ENCODE measurements around the gene ZNF396. TPM values are rescaled to one million over a fixed set of nuclear protein-coding genes. Genes with fewer than 3 reads are reported as not detected.

ZNF396 gene
- total RNA-seq, 2 experiments from 2014 or later, result 0.92 to 0.99 TPM

DNA sequence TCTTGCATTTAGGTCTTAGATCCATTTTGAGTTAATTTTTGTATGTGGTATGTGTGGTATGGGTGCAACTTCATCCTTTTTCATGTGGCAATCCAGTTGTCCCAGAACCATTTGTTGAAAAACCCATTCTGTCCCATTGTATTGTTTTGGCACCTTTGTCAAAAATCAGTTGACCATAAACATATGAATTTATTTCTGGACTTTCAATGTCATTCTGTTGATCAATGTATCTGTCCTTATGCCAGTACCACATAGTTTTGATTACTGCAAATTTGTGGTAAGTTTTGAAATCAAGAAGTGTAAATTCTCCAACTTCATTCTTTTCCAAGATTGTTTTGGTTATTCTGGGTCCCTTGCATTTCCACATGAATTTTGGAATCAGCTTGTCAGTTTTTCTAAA is 16.6 kb upstream of the ZNF396 start:
- Mint-ChIP-seq H3K27me3 (peaks cover 19% of the 10 kb centered on the region), H3K9me3 (peaks cover 1% of the 10 kb centered on the region), H3K27ac (no peak overlapping the region), H3K36me3 (no peaks in the 10 kb centered on the region), H3K4me3 (no peak overlapping the region), H3K4me1 (no peaks in the 10 kb centered on the region)
- DNase-seq, result no peak

DNA sequence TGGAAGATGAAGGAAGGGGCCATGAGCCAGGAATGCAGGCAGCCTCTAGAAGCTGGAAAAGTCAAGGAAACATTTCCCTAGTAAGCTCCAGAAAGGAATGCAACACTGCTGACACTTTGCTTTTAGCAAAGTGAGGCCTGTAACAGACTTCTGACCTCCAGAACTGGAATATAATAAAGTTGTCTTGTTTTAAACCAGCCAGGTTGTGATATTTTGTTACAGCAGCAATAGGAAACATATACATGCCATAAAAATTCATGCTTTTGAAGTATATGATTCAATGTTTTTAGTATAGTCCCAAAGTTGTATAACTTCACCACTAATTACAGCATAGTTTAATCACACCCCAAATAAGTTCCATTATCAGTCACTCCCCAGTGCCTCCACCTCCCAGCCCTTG is 15.2 kb upstream of the ZNF396 start:
- Mint-ChIP-seq H3K4me1 (no peaks in the 10 kb centered on the region), H3K27me3 (peaks cover 24% of the 10 kb centered on the region), H3K27ac (no peak overlapping the region), H3K9me3 (peaks cover 1% of the 10 kb centered on the region), H3K4me3 (no peak overlapping the region), H3K36me3 (no peaks in the 10 kb centered on the region)
- no peak for DNase-seq

DNA sequence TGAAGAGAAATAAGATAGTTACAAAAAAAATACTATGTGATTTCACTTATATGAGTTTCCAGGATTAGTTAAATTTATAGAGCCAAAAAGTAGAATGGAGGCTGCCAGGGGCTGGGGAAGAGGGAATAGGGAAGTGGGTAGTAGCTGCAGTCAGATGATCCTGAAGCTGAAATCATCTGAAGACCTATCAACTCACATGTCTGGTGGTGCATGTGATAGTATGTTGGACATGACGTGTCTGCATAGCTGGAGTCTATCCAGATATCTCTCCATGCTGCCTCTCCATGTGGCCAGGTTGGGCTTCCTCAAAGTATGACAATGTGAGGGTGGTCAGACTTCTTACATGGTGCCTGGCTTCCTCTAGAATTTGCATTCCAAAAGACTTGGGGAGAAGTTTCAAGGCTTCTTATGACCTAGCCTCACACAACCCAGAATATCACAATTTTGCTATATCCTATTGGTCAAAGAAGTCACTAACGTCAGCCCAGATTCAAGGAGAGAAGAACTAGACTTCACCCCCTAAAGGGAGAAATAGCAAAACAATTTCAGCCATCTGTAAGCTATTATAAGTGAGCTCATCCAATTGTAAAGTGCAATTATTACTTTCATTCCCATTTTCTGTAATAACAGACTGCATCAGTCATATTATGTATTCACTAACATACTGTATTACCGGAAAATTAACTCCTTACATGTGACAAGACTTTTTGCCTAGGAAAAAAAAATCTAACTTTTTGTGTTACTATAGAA is 14.0 kb upstream of the ZNF396 start:
- Mint-ChIP-seq H3K9me3 (peaks cover 1% of the 10 kb centered on the region), H3K4me1 (peaks cover 6% of the 10 kb centered on the region), H3K27me3 (peaks cover 30% of the 10 kb centered on the region), H3K36me3 (no peaks in the 10 kb centered on the region), H3K27ac (no peak overlapping the region), H3K4me3 (no peak overlapping the region)
- DNase-seq, result no peak

DNA sequence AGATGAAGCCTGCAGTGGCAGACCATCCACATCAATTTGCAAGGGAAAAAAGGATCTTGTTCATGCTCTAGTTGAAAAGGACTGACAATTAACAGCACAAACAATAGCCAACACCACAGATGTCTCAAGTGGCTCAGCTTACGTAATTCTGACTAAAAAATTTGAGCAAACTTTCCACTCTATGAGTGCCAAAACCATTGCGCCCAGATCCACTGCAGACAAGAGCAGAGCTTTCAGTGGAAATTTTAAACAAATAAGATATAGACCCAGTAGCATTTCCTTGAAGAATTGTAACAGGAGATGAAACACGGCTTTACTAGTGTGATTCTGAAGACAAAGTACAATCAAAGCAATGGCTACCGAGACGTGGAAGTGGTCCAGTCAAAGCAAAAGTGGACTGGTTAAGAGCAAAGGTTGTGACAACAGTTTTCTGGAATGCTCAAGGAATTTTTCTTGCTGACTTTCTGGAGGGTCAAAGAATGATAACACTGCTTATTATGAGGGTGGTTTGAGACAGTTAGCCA is 12.0 kb upstream of the ZNF396 start:
- Mint-ChIP-seq H3K4me1 (peaks cover 6% of the 10 kb centered on the region), H3K27me3 (peaks cover 32% of the 10 kb centered on the region), H3K27ac (no peak overlapping the region), H3K4me3 (no peak overlapping the region), H3K36me3 (no peaks in the 10 kb centered on the region), H3K9me3 (peaks cover 1% of the 10 kb centered on the region)
- DNase-seq, result no peak

DNA sequence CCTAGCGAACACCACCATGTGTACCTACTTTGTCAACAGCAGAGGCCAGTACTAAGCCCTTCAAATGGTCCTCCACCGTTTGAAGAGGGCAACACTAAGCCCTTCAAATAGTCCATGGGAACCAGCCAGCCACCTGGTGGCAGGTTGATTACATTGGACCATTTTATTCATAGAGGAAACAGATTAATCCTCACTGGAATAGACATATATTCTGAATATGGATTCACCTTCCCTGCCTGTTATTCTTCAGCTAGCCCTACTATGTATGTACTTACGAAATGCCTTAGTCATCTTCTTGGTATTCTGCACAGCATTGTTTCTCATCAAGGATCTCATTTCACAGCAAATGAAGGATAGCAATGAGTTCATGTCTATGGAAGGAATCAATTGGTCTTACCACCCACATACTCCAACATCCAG is 10.0 kb upstream of the ZNF396 start:
- H3K4me1 Mint-ChIP-seq, result peaks cover 6% of the 10 kb centered on the region
- H3K27ac Mint-ChIP-seq, result no peak overlapping the region
- H3K27me3 Mint-ChIP-seq, result peaks cover 32% of the 10 kb centered on the region
- no peak overlapping the region for H3K4me3 Mint-ChIP-seq
- no peaks in the 10 kb centered on the region for H3K36me3 Mint-ChIP-seq
- no peak for DNase-seq
- no peaks in the 10 kb centered on the region for H3K9me3 Mint-ChIP-seq

DNA sequence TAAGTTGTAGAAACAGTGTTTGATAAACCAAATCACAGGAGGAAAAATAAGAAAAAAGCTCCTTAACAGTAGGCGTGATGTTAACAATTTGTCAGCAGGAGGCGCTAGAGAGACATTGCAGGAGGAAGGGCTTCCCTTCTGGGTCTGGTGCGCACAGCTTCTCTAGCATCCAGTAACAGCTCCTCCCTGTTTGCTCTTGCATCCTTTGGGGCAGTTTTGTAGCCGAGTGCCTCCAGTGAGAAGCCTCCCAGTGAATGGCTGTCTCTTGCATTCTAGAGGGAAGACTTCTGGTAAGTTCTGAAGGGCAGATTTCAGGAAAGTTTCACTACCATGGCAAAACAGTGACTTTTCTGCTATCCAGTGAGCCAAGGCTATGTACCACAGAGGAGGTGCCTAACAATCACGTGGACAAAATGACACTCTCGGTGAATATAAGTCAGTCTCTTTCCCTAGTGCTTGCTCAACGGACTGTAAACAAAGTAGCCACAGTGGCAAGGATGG is 9.5 kb upstream of the ZNF396 start:
- no peak overlapping the region for H3K27ac Mint-ChIP-seq
- H3K4me1 Mint-ChIP-seq, result peaks cover 6% of the 10 kb centered on the region
- H3K36me3 Mint-ChIP-seq, result no peaks in the 10 kb centered on the region
- no peaks in the 10 kb centered on the region for H3K9me3 Mint-ChIP-seq
- H3K4me3 Mint-ChIP-seq, result no peak overlapping the region
- H3K27me3 Mint-ChIP-seq, result peaks cover 32% of the 10 kb centered on the region
- peak; percentile 42 for DNase-seq

DNA sequence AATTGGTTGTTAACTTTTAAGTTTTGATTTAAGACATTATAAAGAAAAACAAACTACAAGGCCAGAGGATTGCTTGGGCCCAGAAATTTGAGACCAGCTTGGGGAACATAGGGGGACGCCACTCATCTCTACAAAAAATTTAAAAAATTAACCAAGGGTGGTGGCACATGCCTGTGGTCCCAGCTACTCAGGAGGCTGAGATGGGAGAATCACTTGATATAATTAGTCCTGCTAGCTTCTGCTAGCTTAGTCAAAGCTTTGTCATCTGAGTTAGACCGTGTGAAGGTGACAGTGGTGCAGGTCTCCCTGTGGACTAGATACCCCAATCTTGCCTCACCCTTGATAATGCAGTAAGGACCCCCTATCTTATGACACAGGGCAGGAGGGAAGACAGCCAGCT is 6.0 kb upstream of the ZNF396 start:
- no peak overlapping the region for H3K4me3 Mint-ChIP-seq
- H3K9me3 Mint-ChIP-seq, result no peaks in the 10 kb centered on the region
- no peak overlapping the region for H3K27ac Mint-ChIP-seq
- H3K36me3 Mint-ChIP-seq, result no peaks in the 10 kb centered on the region
- H3K27me3 Mint-ChIP-seq, result peaks cover 18% of the 10 kb centered on the region
- peaks cover 6% of the 10 kb centered on the region for H3K4me1 Mint-ChIP-seq
- DNase-seq, result no peak

DNA sequence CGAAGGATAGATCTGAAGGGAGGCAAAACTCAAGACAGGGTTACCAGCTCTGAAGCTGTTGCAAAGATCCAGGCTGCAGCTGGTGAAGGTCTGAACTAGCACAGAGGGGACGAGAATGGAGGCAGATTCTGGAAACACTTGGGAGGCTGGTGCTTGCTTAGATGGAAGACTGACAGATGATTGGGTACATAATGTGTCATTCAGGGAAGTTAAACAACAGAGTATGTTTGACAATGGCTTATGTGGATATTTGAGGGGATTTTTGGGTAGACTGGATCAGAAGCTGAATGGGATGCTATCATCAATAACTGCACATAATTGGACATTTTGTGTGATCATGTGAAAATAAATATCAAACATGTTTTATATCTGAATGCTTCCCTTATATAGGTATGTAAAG is 2.3 kb upstream of the ZNF396 start:
- Mint-ChIP-seq H3K9me3 (no peaks in the 10 kb centered on the region), H3K27ac (no peak overlapping the region), H3K36me3 (no peaks in the 10 kb centered on the region), H3K4me3 (no peak overlapping the region), H3K4me1 (peaks cover 1% of the 10 kb centered on the region), H3K27me3 (peaks cover 4% of the 10 kb centered on the region)
- no peak for DNase-seq

DNA sequence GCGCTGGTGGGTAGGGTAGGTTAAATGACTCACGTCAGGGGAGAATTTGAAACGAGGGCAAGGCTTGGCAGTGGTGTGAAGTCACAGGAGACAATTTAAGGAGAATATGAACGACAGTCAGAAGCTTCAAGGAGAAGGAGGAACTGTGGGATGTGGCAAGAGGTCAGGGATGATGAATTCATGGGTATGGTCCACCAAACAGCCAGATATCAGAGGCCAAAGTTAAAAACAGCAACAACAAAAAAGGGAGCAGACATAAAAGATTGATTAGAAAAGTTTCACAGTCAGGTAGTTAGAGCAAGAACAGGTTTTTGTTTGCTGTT is 1.4 kb upstream of the ZNF396 start:
- Mint-ChIP-seq H3K4me3 (no peak overlapping the region), H3K9me3 (no peaks in the 10 kb centered on the region), H3K27me3 (peaks cover 4% of the 10 kb centered on the region), H3K4me1 (peaks cover 1% of the 10 kb centered on the region), H3K36me3 (no peaks in the 10 kb centered on the region), H3K27ac (no peak overlapping the region)
- DNase-seq, result no peak

DNA sequence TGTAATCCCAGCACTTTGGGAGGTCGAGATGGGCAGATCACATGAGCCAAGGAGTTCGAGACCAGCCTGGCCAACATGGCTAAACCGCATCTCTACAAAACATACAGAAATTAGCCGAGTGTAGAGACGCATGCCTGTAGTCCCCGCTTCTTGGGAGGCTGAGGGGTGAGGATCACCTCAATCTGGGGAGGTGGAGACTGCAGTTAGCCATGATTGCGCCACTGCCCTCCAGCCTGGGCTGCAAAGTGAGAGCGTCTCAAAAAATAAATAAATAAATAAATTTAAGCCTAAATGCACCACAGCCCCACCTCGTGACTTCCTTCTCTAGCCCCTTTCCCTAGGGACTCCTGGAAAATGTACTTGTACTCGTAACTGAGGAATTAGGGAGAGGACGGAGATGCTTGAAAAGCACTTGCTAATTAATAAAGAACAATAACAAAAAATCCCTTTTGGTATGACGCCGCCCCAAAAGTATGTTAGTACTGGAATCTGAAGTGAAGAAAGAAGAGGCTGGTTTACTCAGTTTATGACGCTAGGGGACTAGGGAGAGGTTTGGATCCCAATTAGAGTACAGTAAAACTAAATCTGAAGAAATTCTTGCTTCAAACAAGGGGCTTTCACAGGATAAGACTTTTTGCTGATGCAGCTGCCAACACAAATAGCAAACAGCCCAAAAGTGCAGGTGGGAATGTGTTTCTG is 887 bp upstream of the ZNF396 start:
- H3K27me3 Mint-ChIP-seq, result peaks cover 4% of the 10 kb centered on the region
- no peaks in the 10 kb centered on the region for H3K9me3 Mint-ChIP-seq
- peaks cover 1% of the 10 kb centered on the region for H3K4me1 Mint-ChIP-seq
- peak overlapping the region; percentile 69 for H3K4me3 Mint-ChIP-seq
- no peak for DNase-seq
- H3K36me3 Mint-ChIP-seq, result no peaks in the 10 kb centered on the region
- no peak overlapping the region for H3K27ac Mint-ChIP-seq

DNA sequence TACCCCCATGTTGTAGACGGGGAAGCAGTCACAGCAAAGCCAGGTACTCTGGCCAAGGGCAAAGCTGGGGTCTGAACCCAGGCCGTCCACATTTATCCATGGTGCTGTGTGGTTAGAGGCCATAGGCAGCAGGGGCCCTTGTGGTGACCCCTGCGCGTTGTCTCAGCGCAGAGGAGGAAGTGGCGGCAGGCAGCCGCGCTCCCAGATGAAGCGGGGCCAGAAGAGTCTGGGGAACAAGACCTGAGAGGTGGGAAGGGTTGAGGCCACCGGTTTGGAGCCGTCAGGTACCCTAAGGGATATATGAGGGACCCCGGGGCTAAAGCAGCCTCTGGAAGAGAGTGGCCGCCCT is 770 bp downstream of the ZNF396 start:
- H3K36me3 Mint-ChIP-seq, result no peaks in the 10 kb centered on the region
- peaks cover 4% of the 10 kb centered on the region for H3K27me3 Mint-ChIP-seq
- DNase-seq, result peak; percentile 20
- no peaks in the 10 kb centered on the region for H3K9me3 Mint-ChIP-seq
- peak overlapping the region; percentile 64 for H3K27ac Mint-ChIP-seq
- H3K4me3 Mint-ChIP-seq, result peak overlapping the region; percentile 78
- peaks cover 9% of the 10 kb centered on the region for H3K4me1 Mint-ChIP-seq

DNA sequence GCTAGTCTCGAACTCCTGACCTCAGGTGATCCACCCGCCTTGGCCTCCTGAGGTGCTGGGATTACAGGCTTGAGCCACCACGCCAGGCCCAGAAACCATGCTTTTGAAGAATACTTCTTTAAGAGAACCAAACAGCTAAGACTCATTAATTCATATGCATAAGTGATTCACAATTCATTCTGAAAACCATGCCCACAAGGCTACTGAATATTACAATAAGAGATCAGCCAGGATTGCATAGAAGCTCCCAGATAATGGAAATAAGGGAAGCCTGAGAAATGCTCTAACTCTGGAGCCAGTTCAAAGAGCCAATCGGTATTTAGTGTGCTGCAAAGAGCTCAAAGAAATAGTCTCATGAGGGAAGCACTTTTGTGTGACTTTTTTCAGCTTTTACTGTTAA is 2.4 kb downstream of the ZNF396 start:
- Mint-ChIP-seq H3K27ac (no peak overlapping the region), H3K36me3 (no peaks in the 10 kb centered on the region)

DNA sequence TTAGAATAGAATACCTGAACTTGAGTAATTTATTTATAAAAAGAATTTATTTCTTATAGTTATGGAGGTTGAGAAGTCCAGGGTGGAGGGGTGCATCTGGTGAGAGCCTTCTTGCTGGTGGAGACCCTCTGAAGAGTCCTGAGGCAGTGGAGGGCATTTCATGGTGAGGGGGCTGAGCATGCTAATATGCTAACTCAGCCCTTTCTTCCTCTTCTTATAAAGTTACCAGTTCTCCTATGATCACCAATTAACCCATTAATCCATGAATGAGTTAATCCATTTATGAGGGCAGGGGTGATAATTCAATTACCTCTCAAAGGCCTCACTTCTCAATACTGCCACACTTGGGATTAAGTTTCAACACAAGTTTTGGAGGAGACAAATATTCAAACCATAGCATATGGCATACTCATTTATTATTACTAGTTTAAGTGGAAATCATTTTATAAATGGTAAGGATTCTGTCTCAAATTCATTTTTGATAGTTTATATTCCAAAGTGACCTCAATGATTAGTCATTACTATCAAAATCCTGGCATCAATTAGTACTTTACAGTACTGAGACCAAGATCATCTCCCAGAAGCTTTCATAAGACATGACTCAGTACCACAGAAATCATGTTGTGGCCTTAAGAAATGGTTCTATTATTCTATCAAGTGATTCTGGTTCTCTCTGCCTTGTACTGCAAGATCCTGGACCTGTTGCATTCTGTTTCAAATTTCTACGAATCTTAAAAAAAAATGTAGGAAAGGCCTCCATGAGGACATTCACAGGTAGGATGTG is 5.5 kb downstream of the ZNF396 start:
- H3K36me3 Mint-ChIP-seq, result no peaks in the 10 kb centered on the region
- H3K27me3 Mint-ChIP-seq, result no peaks in the 10 kb centered on the region
- H3K4me1 Mint-ChIP-seq, result peaks cover 8% of the 10 kb centered on the region
- H3K9me3 Mint-ChIP-seq, result no peaks in the 10 kb centered on the region
- no peak for DNase-seq
- H3K27ac Mint-ChIP-seq, result no peak overlapping the region
- H3K4me3 Mint-ChIP-seq, result no peak overlapping the region

More for the DNA sequence above, 2.4 kb downstream of the ZNF396 start:
- H3K4me3 Mint-ChIP-seq, result no peak overlapping the region
- peaks cover 4% of the 10 kb centered on the region for H3K27me3 Mint-ChIP-seq
- H3K4me1 Mint-ChIP-seq, result peaks cover 9% of the 10 kb centered on the region
- DNase-seq, result no peak
- H3K9me3 Mint-ChIP-seq, result no peaks in the 10 kb centered on the region

DNA sequence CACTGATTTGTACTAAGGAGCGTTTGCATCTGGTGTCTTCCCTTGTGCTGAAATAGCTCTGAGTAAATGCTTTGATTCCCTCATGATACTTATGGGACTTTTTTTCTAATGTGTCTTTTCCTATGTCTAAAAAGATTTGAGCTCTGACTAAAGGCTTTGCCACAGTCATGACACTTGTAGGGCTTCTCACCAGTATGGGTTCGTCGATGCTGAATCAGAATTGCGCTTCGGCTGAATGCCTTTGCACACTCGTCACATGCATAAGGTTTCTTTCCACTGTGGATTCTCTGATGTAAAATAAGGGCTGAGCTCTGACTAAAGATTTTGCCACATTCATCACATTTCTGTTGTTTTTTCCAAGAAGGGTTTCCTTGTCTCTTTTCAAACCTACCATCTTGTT is 8.0 kb downstream of the ZNF396 start:
- Mint-ChIP-seq H3K9me3 (no peaks in the 10 kb centered on the region), H3K27me3 (no peaks in the 10 kb centered on the region), H3K4me1 (peaks cover 8% of the 10 kb centered on the region), H3K27ac (no peak overlapping the region), H3K4me3 (no peak overlapping the region), H3K36me3 (no peaks in the 10 kb centered on the region)
- no peak for DNase-seq

DNA sequence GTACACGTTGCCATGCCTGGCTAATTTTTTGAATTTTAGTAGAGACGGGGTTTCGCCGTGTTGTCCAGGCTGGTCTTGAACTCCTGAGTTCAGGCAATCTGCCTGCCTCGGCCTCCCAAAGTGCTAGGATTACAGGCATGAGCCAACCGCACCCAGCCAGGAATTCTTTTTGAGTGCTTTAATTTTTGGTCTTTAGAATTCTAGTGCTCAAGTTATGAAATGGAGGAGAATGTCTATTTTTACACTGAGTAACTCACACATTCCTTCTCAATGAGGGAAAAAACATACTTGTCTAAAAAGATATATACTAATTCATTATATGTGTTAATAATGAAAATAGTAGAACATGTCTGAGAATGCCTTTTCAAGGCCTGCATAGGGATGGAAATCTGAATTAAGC is 8.5 kb downstream of the ZNF396 start:
- DNase-seq, result no peak

More for the DNA sequence above, 8.5 kb downstream of the ZNF396 start:
- Mint-ChIP-seq H3K4me1 (peaks cover 8% of the 10 kb centered on the region), H3K27me3 (no peaks in the 10 kb centered on the region), H3K36me3 (no peaks in the 10 kb centered on the region), H3K9me3 (no peaks in the 10 kb centered on the region), H3K4me3 (no peak overlapping the region), H3K27ac (no peak overlapping the region)

All from activated naive CD8-positive, alpha-beta T cell treated with anti-CD3 and anti-CD28 coated beads for 36 hours (primary cell).